ENCODE measurements around the gene SPON1.
"Not testable (repeated sequence)": the region's sequence is repeated elsewhere in the genome, so short reads cannot be mapped to it uniquely, and the experiment has no call there.

SPON1 gene

DNA sequence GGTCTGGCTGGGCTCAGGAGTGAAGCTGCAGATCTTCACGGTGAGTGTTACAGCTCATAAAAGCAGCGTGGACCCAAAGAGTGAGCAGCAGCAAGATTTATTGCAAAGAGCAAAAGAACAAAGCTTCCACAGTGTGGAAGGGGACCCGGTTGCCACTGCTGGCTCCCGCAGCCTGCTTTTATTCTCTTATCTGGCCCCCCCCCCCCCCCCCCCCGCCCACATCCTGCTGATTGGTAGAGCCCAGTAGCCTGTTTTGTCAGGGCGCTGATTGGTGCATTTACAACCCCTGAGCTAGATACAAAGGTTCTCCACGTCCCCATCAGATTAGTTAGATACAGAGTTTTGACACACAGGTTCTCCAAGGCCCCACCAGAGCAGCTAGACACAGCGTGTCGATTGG is 128.1 kb downstream of the SPON1 start:
- not testable (repeated sequence) for DNase-seq

DNA sequence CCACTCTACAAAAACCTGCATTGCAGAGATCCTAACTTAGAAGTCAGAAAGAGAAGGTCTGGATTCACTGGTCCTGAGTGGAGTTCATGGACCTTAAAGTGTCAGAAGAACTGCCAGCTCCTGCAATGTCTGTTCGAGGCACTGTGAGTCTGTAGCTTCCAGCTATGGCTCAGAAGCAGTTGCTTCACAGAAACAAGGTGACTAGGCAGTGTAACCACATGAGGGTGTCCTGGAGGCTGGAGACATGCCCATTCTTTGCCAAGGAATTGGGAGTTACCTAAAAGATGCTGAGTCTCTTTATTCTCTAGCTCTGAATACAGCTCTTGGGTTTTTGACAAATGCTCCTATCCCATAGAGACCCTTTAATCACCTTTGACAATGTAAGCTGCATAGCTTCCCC is 130.5 kb downstream of the SPON1 start:
- no peak for DNase-seq

DNA sequence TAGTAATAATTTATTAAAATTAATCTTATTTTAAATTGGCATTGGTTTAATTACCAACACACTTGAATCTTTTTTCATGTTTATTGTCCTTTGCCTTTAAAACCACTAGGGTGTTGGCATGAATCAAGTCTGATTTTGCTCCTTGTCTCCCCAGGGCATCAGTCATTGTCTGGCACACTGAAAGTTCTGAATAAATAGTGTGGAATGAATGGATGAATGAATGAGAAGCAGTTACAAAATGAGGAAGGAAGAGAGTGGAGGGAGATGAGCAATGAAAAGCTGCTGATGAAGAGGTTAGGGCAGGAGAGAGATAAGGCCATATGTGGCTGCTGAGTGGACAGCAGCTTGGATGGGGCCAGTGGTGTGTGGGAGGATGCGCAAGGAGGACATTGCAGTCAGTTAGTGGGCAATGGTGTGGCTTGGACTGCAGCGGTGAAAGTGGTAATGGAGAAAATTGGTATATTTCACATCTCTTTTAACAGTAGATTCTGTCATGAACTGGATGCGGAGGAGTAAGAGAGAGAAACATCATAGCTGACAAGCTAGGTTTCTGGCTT is 132.0 kb downstream of the SPON1 start:
- DNase-seq = no peak

DNA sequence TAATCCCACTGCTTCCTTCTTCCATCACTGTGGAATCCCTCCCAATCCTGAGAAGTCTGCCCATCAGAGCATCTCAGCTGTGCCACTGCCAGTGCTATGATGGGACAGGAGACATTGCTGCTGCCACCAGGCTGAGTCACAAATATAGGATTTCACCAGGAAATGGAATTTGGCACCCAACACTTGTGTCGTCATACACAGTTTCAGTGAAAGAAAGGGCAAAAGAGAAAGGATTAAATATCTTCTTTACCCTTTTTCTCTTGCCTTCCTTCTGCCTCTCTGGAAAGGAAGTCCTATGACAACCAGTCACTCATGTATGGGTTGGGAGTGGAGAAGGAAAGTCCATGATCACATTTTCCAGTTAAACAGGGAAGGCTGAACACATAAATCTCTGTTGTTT is 133.4 kb downstream of the SPON1 start:
- no peak for DNase-seq

DNA sequence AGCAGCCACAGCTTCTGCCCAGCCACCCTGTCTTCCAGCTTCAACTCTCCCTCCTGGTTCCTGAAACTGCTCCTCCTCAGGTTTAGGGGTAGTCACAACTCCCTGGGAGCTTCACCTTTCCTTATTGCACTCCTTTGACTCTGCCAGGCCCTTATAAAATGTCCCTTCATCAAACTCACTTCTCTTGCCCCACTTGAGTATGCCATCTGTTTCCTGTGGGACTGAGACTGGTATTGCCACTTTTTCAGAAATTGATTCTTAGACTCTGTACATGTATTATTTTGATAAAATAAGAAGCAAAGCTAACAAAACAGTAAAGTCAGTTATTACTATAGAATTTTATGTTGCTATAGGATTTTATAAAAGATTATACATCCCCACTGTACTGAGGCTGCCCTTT is 134.1 kb downstream of the SPON1 start:
- DNase-seq = no peak

DNA sequence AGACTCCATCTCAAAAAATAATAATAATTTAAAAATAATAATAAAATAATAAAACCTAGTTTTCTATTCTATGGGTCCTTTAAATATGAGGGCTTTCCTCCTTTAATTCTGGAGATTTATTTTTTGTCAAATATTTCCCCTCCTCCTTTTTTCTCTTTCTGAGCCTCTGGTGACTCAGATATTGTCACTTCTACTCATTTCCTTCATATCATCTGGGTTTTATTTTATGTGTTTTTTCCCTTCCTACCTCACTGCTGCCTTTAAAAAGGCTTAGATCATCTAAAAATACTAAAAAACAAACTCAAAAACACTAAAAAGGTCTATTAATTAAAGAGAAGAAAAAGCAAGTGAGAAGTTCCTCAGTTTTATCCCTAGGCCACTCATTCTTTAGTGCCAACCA is 138.9 kb downstream of the SPON1 start:
- DNase-seq = no peak

DNA sequence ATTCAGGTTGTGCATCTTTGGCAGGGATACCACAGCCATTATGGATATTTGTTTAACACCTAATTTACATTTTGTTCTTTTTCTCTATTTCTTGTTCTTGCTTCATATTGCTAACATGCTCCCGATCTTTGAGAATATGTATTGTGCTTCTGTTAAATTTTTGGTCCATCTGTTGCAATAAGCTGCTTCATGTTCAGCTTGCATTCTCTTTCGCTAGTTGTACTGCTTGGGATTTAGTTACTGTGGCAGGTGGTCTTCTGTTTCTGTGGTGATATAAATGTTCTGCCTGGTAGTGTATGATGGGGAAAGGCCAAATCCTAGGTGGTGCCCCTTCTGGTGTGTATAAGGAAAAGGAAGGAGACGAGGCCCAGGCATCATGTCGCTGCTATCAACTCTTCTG is 140.2 kb downstream of the SPON1 start:
- DNase-seq = no peak

DNA sequence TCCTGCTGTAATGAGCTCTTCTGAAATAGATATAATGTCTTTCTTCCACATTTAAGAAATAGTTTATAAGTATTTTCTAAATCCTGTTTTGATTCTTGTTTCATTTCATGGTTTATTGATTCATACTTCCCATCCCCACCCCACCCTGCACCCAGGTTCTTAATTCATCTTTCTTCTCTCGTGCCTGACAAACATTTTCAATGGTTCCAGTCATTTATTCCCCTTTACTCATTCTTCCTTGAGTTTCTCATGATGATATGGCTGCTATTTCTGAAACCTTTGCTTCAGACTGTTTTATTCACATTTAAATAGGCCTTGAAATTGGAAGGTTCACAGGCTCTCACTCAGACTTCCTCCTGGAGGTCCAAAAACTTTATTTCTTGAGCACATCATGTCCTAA is 142.9 kb downstream of the SPON1 start:
- DNase-seq = no peak

DNA sequence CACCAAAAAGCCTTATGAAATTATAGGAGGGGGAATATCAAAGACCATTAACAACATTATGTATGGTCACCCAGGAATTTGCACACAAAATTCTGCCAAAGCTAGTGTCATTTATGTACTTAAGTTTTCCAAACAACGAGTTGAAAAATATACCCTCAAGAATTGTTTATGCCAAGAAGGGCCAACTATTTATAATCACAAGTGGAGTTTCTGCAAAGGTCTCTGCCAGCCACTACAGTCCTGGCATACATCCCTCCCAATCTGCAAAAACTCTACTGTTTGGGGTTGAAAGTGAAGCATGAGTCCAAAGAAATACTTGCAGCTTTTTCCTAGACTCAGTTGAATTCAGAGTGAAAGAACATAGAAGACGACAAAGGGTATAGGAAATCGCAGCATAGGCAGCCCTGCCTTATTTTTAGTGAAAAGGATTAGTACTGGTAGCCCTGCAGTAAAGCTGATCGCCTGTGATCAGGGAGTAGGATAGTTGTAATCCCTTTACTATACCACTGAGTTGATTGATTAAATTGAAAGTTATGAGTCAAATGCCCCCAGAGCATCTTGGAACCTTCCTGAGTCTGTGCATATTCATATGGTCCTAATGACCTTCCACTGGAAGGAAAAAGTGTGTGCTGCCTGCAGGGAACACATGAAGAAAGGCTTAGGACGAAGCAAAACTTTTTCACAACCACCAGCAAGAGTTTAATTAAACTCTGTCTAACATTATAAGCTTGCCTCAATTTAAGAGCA is 144.0 kb downstream of the SPON1 start:
- no peak for DNase-seq

DNA sequence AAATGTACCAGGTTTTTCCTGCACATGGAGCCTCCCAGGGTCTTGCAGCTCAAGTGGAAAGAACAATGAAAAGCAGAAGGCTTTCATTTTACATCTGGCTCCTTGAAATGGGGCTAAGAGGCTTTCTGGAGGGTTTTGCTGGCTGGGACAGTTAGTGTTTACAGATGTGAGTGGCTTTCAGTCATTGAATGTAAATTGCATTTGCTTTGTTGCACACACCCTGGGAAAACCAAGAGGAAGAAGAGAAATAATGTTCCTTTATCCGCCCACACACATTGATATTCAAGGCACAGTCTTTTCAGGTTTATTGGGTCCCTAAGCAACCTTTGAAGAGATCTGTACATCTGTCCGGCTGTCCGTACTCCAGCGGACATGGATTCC is 144.5 kb downstream of the SPON1 start:
- DNase-seq = no peak

DNA sequence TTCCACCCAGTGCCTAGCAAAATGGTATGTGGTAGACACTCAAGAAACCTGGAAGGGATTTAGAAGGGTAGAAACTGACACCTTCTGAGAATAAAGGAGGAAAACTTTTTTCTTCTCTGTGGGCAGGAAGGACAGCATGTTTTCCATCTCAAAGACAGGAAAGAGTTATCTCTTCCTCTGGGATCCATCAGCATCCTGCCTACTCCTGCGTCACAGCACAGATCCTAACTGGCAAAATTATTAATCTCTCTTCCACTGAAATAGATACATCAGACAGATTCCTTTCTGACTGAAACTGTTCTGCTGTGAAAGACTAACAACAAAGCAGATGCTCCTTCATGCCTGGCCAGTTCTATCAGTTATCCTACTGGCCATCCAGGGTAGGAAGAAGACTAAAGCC is 147.2 kb downstream of the SPON1 start:
- no peak for DNase-seq

DNA sequence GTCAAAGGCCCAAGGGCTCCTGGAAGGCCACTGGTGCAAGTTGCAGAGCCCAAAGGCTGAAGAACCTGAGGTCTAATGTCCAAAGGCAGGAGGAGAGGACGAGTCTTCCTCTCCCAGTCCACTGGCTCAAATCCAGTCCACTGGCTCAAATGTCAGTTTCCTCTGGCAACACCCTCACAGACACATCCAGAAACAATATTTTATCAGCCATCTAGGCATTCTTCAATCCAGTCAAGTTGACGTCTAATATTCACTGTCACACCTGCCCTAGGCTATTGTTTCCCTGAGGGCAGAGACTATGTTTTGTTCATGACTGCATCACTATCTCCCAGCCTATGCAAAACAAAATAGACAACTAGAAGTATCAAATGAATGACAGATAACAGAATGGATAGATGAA is 148.1 kb downstream of the SPON1 start:
- DNase-seq = no peak

DNA sequence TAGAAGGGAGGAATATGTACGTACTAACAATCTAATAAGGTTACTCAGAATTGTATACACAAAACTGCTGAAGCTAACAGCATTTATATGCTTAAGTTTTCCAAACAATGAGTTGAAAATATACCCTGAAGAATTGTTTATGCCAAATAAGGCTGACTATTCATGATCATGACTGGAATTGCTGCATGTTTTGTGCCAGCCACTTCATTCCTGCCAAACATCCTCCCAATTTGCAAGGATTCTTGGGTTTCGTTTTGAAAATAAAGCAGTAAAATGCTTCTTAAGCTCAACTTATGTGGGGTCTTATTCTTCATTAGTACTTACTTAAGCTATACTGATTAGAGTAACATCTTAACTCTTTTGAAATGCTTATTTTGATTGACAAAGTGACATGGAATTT is 149.0 kb downstream of the SPON1 start:
- no peak for DNase-seq

DNA sequence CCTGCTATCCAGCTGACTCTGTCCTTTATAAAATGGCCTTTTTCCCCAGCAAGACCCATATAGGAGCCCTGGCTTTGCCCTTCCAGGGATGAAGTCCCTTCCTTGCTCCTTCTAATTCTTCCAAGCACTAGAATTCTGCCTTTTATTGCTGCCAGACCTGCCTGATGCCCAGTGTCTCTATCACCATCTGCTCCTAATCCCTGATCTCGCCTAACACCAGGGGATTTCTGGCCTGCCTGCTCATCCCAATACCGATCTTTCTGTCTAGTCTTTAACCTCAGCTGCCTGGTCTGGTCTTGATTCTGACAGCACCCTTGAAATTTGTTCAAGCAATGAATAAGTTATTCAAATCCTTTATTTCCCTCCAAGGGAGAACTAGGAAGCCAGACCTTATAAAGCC is 150.2 kb downstream of the SPON1 start:
- DNase-seq = no peak

DNA sequence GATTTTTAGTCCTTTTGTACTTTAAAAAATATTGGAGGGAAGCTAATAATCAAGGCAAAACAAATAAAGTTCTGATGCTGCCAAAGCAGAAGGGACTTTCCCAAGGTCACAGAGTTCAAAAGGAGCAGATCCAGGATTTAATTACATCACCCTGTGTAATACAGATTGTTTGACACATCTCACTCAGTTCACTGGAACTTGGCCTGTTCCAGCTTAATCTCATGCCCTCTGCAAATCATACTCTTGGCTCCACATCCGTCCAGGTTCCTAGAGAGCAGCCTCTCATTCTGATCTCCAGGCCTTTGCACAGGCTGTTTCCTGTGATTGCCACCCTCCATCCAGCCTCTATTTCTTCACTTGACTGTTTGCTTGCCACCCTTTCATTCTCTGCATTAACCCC is 151.7 kb downstream of the SPON1 start:
- no peak for DNase-seq

DNA sequence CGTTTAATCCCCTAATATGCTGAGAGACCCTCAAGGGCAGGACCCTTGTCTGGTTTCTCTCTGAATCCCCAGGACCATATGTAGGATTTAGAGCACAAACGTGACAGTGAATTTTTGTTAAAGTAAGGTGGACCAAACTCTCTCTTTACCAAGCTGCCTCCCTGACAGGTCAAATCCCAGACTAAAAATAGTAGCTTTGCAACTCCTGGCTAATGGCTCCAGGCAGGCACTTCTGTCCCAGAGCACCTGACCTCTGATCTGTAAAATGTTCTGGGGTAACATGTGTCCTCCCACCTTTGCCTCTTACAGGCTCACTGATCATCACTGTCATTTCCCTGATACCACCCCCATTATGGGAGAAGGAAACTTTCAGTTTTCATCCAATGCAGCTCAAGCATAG is 152.3 kb downstream of the SPON1 start:
- DNase-seq = no peak

DNA sequence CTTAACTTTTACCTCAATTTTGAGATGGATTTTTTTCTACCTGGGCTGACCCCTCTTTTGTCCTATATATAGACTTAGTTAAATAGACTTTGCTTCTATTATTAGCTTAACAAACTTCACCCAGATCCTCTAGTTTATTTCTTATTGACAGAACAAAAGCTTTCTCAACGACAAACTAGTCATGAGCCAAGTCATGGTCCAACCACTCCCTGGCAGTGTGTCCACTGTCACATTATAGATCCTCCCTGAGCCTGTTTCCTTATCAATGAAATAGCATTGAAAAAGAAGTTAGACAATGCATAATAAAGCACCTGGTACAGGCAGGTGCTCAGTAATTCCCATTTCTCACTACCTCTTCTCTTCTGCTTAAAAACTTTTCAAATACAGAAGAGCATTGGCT is 155.1 kb downstream of the SPON1 start:
- DNase-seq = no peak

DNA sequence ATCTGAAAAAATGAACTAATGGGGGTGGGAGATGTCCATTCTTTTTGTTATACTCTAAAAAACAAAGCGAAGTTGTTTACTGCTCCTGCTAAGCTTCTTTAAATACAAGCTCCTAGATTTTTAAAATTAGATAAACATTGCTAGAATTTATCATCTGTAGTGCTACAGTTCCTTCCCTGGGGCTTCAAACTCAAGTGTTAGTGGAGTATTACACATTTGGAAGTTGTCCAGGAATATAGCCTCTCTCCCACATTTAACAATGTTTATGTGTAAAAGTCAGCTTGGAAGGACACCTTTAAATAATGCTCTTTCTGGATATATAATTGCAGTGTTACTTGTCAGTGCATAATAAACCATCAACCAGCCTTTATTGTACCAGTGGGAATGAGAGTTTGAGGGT is 155.5 kb downstream of the SPON1 start:
- DNase-seq = no peak

DNA sequence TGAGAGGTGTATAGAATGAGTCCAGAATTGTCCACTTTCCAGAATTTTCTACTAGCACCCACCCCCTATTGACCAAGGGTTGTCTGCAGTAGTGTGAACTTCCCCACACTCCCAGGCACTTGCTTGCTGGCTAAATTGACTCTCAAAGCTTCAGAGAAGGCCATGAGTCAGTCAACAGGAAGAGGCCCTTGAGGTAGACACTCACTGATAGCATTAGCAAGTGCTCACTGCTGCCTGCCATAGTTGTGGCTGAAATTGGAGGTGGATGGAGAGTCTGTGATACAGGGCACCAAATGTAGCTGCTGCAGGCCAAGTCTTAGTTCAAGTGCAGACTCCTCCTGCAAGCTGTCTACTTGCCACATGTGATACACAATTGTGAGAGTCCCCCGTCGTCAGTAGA is 156.8 kb downstream of the SPON1 start:
- DNase-seq = no peak

DNA sequence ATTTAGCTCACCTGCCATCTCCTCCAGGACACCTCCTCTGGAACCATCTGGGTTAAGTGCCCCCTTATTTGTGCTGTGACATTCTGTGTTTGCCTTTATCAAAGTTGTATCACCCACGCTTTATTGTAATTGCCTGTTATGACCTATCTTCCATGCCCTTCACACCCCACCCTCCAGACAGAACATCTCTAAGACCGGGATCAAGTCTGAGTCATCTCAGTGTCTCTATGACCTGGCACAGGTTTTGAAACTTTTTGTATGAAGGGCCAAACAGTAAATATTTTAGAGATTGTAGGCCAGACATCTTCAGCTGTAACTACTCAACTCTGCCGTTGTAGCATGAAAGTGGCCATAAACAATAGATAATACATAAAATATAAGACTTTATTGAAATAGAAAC is 161.8 kb downstream of the SPON1 start:
- no peak for DNase-seq

DNA sequence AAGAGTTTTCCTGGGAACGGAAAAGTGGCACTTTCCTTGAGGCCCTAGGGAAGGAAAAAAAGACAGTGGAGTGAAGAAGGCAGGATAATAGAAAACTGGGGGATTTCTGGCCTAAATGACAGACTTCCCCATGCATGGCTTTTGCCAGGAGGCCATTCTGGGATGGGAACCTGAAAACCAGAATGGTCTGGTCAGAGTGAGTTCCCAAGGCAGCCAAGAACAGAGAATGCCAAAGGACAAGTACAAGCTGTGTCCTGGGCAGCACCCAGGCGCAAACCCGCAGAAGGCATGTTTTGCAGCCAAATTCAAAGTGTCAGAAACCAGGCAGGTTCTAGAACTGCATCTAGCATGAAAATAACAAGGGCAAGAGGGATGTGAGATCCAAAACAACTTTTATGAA is 162.4 kb downstream of the SPON1 start:
- DNase-seq = no peak

DNA sequence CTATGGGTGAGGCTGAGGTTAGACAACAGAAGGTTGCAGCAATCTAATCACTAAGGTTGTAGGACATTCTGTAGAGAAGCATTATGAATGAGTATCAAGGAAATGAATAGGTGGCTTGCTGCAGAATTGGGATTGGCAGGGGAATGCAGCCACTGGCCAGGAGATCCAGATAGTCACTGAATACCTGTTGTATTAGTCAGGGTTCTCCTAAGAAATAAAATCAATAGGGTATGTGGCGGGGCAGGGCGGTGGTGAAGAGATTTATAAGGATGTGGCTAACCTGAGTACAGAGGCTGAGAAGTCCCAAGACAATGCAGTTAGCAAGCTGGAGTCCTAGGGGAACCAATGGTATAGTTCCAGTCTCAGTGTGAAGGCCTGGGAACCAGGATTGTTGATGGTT is 163.0 kb downstream of the SPON1 start:
- DNase-seq = no peak

DNA sequence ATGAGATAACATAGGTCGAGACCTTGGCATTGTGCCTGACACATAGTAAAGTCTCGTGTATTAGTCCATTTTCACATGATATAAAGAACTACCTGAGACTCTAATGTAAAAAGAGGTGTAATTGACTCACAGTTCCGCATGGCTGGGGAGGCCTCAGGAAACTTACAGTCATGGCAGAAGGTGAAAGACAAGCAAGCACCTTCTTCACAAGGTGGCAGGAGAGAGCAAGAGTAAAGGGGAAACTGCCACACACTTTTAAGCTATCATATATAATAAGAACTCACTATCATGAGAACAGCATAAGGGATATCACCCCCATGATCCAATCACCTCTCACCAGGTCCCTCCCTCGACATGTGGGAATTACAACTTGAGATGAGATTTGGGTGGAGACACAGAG is 165.2 kb downstream of the SPON1 start:
- no peak for DNase-seq

DNA sequence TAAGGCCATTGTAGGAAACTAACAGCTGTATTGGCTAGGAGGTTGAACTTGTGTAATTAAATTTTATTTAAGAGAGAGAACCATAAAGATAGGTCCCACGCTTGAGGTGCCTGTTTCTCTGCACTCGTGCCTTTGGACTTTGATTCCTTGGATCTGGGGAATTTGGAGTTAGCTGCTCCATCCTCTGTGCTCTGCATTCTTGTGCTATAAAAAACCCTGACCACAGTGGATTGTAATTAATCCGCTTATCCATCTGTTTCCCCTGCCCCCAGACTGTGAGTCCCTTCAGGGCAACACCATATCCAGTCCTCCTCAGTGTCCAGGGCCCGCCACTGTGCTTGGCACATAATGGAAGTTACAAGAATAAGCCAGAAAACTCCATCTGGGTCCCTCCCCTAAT is 169.8 kb downstream of the SPON1 start:
- no peak for DNase-seq

DNA sequence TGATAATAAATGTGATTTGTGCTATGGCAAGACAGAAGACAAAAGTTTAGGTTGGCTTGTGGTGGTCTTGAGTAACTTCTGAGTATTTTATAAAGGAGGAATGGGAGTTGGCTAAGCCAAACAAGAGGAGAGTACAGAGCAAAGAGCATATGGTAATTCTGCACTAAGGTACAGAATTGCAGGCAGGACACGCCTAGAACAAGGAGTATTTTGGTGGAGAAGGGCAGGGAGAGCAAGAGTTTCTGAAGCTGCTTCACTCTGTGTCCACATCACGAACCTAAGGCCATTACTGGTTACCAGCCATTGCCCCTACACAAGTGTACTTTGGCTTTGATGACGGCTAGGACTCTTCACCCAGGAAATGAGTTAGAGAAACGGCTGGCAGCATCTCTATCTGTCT is 170.9 kb downstream of the SPON1 start:
- no peak for DNase-seq

Data from CD4-positive, alpha-beta T cell treated with Interleukin-15 for 1 hour (primary cell).